ENCODE measurements around the gene OSBPL2.

OSBPL2 gene

GRCh38 chr20:62313460-62314338 lies 75.4 kb downstream of the OSBPL2 start:
- no peak for TF ChIP-seq CTCF (conservative IDR thresholded peaks at IDR 0.05; ENCODE audit: low read depth, low read length)
- no peak for DNase-seq (ENCODE audit: low read depth)
- H3K4me3 ChIP-seq (ENCODE audit: low read length): no peak overlapping the region

- no peak overlapping the region for H3K4me3 ChIP-seq (ENCODE audit: low read length)
- TF ChIP-seq CTCF (conservative IDR thresholded peaks at IDR 0.05; ENCODE audit: low read depth, low read length): no peak
- no peak for DNase-seq (ENCODE audit: low read depth)
Observed at GRCh38 chr20:62314339-62314638, 76.0 kb downstream of the OSBPL2 start.

DNA sequence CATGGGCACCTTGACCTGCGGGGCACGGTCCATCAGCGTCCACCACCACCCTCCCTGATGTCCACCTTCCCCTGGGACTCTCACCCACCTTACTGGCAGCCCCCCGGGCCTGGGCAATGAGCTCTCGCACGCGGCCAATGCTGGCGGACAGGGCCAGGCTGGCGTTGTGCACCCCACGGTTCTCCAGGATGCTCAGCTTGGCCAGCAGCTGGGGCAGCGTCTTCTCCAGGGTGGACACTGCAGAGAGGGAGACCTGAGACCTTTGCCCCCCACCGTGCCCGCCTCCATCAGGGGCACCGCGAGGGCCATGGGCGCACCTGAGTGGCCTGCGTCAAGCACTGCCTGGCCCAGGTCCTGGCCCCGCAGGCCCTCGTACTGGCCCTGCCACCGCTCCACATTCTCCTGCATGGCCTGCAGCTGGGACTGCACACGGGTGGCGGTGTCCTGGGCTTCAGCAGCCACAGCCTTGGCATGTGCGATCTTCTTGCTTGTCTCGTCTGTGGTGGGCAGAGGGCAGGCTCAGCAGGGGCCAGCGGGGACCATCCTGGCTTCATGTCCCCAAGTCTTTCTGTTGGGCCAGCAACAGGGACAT lies 76.5 kb downstream of the OSBPL2 start:
- no peak for TF ChIP-seq CTCF (conservative IDR thresholded peaks at IDR 0.05; ENCODE audit: low read depth, low read length)
- no peak for DNase-seq (ENCODE audit: low read depth)
- no peak overlapping the region for H3K4me3 ChIP-seq (ENCODE audit: low read length)

DNA sequence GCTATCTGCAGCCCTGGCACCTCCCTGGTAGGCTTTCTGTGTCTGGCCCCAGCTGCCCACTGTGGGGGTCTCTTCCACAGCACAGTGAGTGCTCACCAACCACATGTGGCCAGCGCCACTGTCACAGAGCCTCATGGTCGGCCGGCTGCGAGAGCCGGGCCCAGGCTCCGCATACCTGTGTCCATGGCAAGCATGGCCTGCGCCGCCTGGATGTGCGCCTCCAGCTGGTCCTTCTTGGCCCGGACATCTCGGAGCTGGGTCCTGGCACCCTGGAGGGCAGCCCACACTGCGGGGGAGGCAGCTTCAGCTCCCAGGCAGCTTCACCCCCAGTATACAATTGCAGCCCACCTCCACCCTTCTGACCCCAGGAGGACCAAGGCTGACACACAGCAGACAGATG lies 77.5 kb downstream of the OSBPL2 start:
- no peak for TF ChIP-seq CTCF (conservative IDR thresholded peaks at IDR 0.05; ENCODE audit: low read depth, low read length)
- H3K4me3 ChIP-seq (ENCODE audit: low read length): no peak overlapping the region
- DNase-seq (ENCODE audit: low read depth): no peak

DNA sequence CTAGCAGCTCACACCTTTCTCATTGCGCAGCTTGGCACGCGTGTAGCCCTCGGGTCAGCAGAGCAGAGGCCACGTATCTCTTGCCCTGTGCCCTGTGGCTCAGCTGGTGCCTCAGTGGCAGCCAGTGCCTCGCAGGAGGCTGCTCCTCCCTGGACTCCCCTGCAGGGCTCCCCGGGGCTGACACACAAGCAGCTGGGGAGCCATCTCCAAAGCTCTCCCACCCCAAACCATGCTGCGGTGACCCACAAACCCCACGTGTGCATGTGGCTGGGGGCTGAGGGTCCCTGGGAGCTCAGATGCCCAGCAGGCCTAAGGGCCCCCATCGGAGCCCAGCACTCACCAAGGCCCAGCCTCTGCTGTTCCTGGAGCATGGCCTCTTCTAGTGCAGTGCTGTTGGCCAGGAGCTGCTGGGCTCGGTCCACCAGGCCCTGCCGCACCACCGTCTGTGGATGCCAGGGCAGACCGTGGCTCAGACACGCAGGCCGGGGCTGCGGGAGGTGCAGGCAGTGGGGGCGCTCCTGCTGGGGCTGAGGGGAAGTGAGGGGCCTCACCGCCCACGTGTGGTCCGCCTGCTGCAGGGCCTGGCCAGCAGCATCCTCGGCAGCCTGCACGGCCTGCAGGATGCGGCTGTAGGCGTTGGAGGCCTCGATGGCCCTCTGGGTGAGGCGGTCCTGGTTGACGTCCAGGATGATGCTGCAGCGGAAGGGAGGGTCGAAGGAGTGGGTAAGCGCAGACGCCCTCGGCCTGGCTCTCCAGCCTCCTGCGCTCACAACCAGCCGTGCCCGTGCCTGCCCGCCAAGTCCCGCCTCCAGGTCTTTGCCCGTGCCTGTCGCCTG lies 78.2 kb downstream of the OSBPL2 start:
- DNase-seq (ENCODE audit: low read depth): no peak
- no peak for TF ChIP-seq CTCF (conservative IDR thresholded peaks at IDR 0.05; ENCODE audit: low read depth, low read length)
- no peak overlapping the region for H3K4me3 ChIP-seq (ENCODE audit: low read length)

GRCh38 chr20:62317167-62317655 lies 78.9 kb downstream of the OSBPL2 start:
- no peak for TF ChIP-seq CTCF (conservative IDR thresholded peaks at IDR 0.05; ENCODE audit: low read depth, low read length)
- no peak overlapping the region for H3K4me3 ChIP-seq (ENCODE audit: low read length)
- DNase-seq (ENCODE audit: low read depth): no peak
